B cell (primary cell): ENCODE data around the gene SGSH. TPM values are rescaled to one million over a fixed set of nuclear protein-coding genes. Genes with fewer than 3 reads are reported as not detected.

ENCODE experiments used
- ATAC-seq: fragments of 200-7000 bp; cut with Tn5 transposase; one replicate; pipeline ENCODE4 v1.10.0; 2021; ENCODE audit warnings: low read depth, mild to moderate bottlenecking, moderate number of reproducible peaks, moderate library complexity
- CTCF ChIA-PET: fragments of 350-600 bp; sonication (Branson Sonifier 250); formaldehyde crosslinking; loops from one replicate; lab custom pipeline; 2021; ENCODE audit warnings: antibody characterized with exemption, inconsistent platforms; lab: Charles Lee
- POLR2A ChIA-PET: fragments of 350-600 bp; sonication (Branson Sonifier 250); formaldehyde crosslinking; loops from one replicate; lab custom pipeline; 2021; ENCODE audit warnings: antibody characterized with exemption; lab: Charles Lee
- DNase-seq: peaks from one replicate; pipeline ENCODE4 v3.0.0; 2013
- H2AFZ ChIP-seq: 2 replicates; pipeline ENCODE4 v1.6.1; 2012; ENCODE audit warnings: mild to moderate bottlenecking, low read depth, low read length; ENCODE audit not compliant: insufficient read depth, poor library complexity, severe bottlenecking
- H3K27ac ChIP-seq, 2 donors: 1 replicate in 1 of 2; 2 replicates in 1 of 2; pipeline ENCODE4 v1.5.1; 2012 to 2013; ENCODE audit warnings: low read length in 2 of 2, mild to moderate bottlenecking in 2 of 2, moderate library complexity in 1 of 2
- H3K27me3 ChIP-seq, 4 experiments: fragments of 200-600 bp in 1 of 4; sonication (generic) in 1 of 4; replicated peaks in 1 of 4; 1 replicate in 2 of 4; 2 replicates in 2 of 4; pipeline versions ENCODE4 v1.6.1 to v1.7.0; 2013 to 2016; ENCODE audit warnings: low read length in 3 of 4, mild to moderate bottlenecking in 2 of 4, mixed read lengths in 1 of 4, moderate library complexity in 1 of 4; ENCODE audit not compliant: insufficient read depth in 4 of 4, control insufficient read depth in 3 of 4; ENCODE audit errors: control extremely low read depth in 1 of 4
- H3K36me3 ChIP-seq, 2 experiments: replicated peaks in 1 of 2; 1 replicate in 1 of 2; 2 replicates in 1 of 2; pipeline versions ENCODE4 v1.6.1 to v1.7.1; 2013; ENCODE audit warnings: low read length in 1 of 2; ENCODE audit not compliant: insufficient read depth in 2 of 2, control insufficient read depth in 1 of 2; ENCODE audit errors: control extremely low read depth in 1 of 2, extremely low read depth in 1 of 2
- H3K4me1 ChIP-seq, 2 donors: fragments of 200-600 bp in 1 of 2; sonication (generic) in 1 of 2; 1 replicate in 1 of 2; 2 replicates in 1 of 2; pipeline versions ENCODE4 v1.5.1 to v1.6.1; 2013 to 2017; ENCODE audit warnings: low read length in 2 of 2; ENCODE audit not compliant: control insufficient read depth in 2 of 2, insufficient read depth in 2 of 2
- H3K4me2 ChIP-seq: replicated peaks from 2 replicates; pipeline ENCODE3; 2012; ENCODE audit warnings: mild to moderate bottlenecking, low read depth, low read length; ENCODE audit not compliant: poor library complexity, severe bottlenecking
- H3K4me3 ChIP-seq, 5 experiments: fragments of 200-600 bp in 1 of 5; sonication (generic) in 1 of 5; 1 replicate in 3 of 5; 2 replicates in 2 of 5; pipeline versions ENCODE4 v1.5.1 to v1.7.0; 2011 to 2016; ENCODE audit warnings: low read length in 4 of 5, mild to moderate bottlenecking in 4 of 5, low read depth in 2 of 5, control low read depth in 1 of 5, moderate library complexity in 1 of 5; ENCODE audit not compliant: insufficient read depth in 1 of 5; ENCODE audit errors: control extremely low read depth in 1 of 5, extremely low read depth in 1 of 5
- H3K79me2 ChIP-seq: fragments of 200-600 bp; sonication (generic); one replicate; pipeline ENCODE4 v1.6.0; 2016; ENCODE audit warnings: low read length; ENCODE audit not compliant: control insufficient read depth, insufficient read depth
- H3K9ac ChIP-seq: fragments of 200-600 bp; sonication (generic); 2 replicates; pipeline ENCODE4 v1.6.1; 2017; ENCODE audit warnings: mild to moderate bottlenecking, low read length, moderate library complexity
- H3K9me3 ChIP-seq, 3 donors: one replicate each; pipeline versions ENCODE4 v1.6.1 to v1.7.1; 2013; ENCODE audit warnings: low read length in 2 of 3; ENCODE audit not compliant: control insufficient read depth in 2 of 3, insufficient read depth in 1 of 3; ENCODE audit errors: control extremely low read depth in 1 of 3
- H4K20me1 ChIP-seq: 2 replicates; pipeline ENCODE4 v1.6.0; 2012; ENCODE audit warnings: mild to moderate bottlenecking, low read length; ENCODE audit not compliant: insufficient read depth, control insufficient read depth, poor library complexity, severe bottlenecking
- H3K27ac Mint-ChIP-seq: one replicate; pipeline ENCODE4 v1.8.0; 2021; ENCODE audit warnings: mixed read lengths
- H3K27me3 Mint-ChIP-seq: one replicate; pipeline ENCODE4 v1.8.0; 2021; ENCODE audit warnings: mixed read lengths
- H3K4me1 Mint-ChIP-seq: one replicate; pipeline ENCODE4 v1.8.0; 2021; ENCODE audit warnings: mixed read lengths
- H3K4me3 Mint-ChIP-seq: one replicate; pipeline ENCODE4 v1.8.0; 2021; ENCODE audit warnings: mixed read lengths
- H3K9me3 Mint-ChIP-seq: one replicate; pipeline ENCODE4 v1.8.0; 2022; ENCODE audit warnings: mixed read lengths; ENCODE audit not compliant: insufficient read depth
- CTCF ChIP-seq: fragments of 200-600 bp; IDR thresholded peaks from one replicate; pipeline ENCODE4 v1.8.0; 2022; ENCODE audit warnings: antibody characterized with exemption, mild to moderate bottlenecking
- EZH2 ChIP-seq: IDR thresholded peaks from 2 replicates; pipeline ENCODE4 v1.6.1; 2012; ENCODE audit warnings: borderline replicate concordance, low read depth, mild to moderate bottlenecking, moderate library complexity, low read length; ENCODE audit not compliant: insufficient read depth, poor library complexity, severe bottlenecking
- WGBS: methylation state at CpG from one replicate; pipeline ENCODE4 v1.1.5; 2013; ENCODE audit warnings: missing lambda C conversion rate; ENCODE audit not compliant: insufficient coverage; 5-methylcytosine and 5-hydroxymethylcytosine counted together
- intact Hi-C: fragments of 100-400 bp; cut with micrococcal nuclease; formaldehyde crosslinking; loops from one replicate; pipeline ENCODE4 v1.10.0; 2022
- polyA plus RNA-seq: library from polyadenylated mRNA; depleted of rRNA; stranded (reverse); fragments of >200 nt; gene quantifications from 2 replicates; pipeline ENCODE4 v1.2.3, GENCODE V29; 2012
- total RNA-seq, 2 donors: library from RNA; stranded (reverse); fragments of 120-200 nt in 1 of 2; gene quantifications; 1 replicate in 1 of 2; 2 replicates in 1 of 2; pipeline versions ENCODE4 v1.2.3 to v1.2.4, GENCODE V29; 2013 to 2022

Gene SGSH
- total and polyA plus RNA-seq, 2 donors (not counting 1 experiment from before 2014, with no cell fraction given): 44.5 to 83.7 TPM

GRCh38 chr17:80223838-80224497 is 3.8 kb upstream of the SGSH start:
- no peak overlapping the region for H3K4me3 ChIP-seq
- Mint-ChIP-seq H3K27ac (no peak overlapping the region), H3K4me1 (peaks cover 12% of the 10 kb centered on the region), H3K4me3 (no peak overlapping the region), H3K9me3 (no peaks in the 10 kb centered on the region), H3K27me3 (no peaks in the 10 kb centered on the region)
- peaks cover 4 to 17% of the 10 kb centered on the region in 2 donors for H3K4me1 ChIP-seq
- H2AFZ ChIP-seq: no peak overlapping the region
- no peaks in the 10 kb centered on the region for H3K9me3 ChIP-seq
- no peak overlapping the region for H3K27ac ChIP-seq
- H3K9ac ChIP-seq: no peak overlapping the region
- ATAC-seq (no peak), DNase-seq (no peak)
- H3K36me3 ChIP-seq: no peaks in the 10 kb centered on the region
- no peak overlapping the region for H3K4me2 ChIP-seq
- intact Hi-C loops: no loop called here
- ChIA-PET POLR2A (no interaction called here), CTCF (no interaction called here)
- H3K27me3 ChIP-seq: peaks cover 0 to 2% (median 0%) of the 10 kb centered on the region in 4 experiments
- WGBS: 83% methylated on average over 11 of the region's 11 CpGs
- peaks cover 3% of the 10 kb centered on the region for H3K79me2 ChIP-seq
- TF ChIP-seq EZH2 (no peak), CTCF (no peak)
- no peaks in the 10 kb centered on the region for H4K20me1 ChIP-seq

- H3K27ac Mint-ChIP-seq: no peak overlapping the region
- no peaks in the 10 kb centered on the region for H3K9me3 Mint-ChIP-seq
- H3K4me3 ChIP-seq: no peak overlapping the region
- H3K27ac ChIP-seq: no peak overlapping the region
- H3K36me3 ChIP-seq: no peaks in the 10 kb centered on the region
- TF ChIP-seq CTCF (no peak), EZH2 (no peak)
- no peak overlapping the region for H3K4me2 ChIP-seq
- intact Hi-C loops: no loop called here
- no peak overlapping the region for H2AFZ ChIP-seq
- H3K27me3 Mint-ChIP-seq: no peaks in the 10 kb centered on the region
- H3K79me2 ChIP-seq: peaks cover 9% of the 10 kb centered on the region
- POLR2A ChIA-PET: no interaction called here
- no peak for ATAC-seq
- H3K9ac ChIP-seq: no peak overlapping the region
- H3K4me3 Mint-ChIP-seq: peak overlapping the region; percentile 13
- H4K20me1 ChIP-seq: peaks cover 4% of the 10 kb centered on the region
- no peak for DNase-seq
- 94% methylated on average over 17 of the region's 18 CpGs for WGBS
- CTCF ChIA-PET: interaction anchor here (0.5 to 1.0 kb wide), 2 partner anchors 32 to 36 kb away, joined by 3 read pairs; no protein-coding TSS in a partner anchor
- peaks cover 17% of the 10 kb centered on the region for H3K4me1 Mint-ChIP-seq
- peaks cover 0 to 2% (median 0%) of the 10 kb centered on the region in 4 experiments for H3K27me3 ChIP-seq
- peaks cover 10 to 23% of the 10 kb centered on the region in 2 donors for H3K4me1 ChIP-seq
- no peaks in the 10 kb centered on the region for H3K9me3 ChIP-seq
Measured at GRCh38 chr17:80223142-80223815, 3.1 kb upstream of the SGSH start.
